DND-41 (cell line): Measurements from ENCODE around the gene TMEM134.

Experiments used
- CTCF ChIP-seq: IDR thresholded peaks from 2 replicates; pipeline ENCODE4 v1.5.1; 2012; ENCODE audit warnings: borderline replicate concordance, low read length, moderate library complexity, mild to moderate bottlenecking; ENCODE audit not compliant: poor library complexity, severe bottlenecking; ENCODE audit errors: extremely low read depth
- EZH2 ChIP-seq: IDR thresholded peaks from 3 replicates; pipeline ENCODE4 v1.6.1; 2012; ENCODE audit warnings: borderline replicate concordance, low read depth, mild to moderate bottlenecking, moderate library complexity, low read length, inconsistent platforms; ENCODE audit not compliant: severe bottlenecking

DNA sequence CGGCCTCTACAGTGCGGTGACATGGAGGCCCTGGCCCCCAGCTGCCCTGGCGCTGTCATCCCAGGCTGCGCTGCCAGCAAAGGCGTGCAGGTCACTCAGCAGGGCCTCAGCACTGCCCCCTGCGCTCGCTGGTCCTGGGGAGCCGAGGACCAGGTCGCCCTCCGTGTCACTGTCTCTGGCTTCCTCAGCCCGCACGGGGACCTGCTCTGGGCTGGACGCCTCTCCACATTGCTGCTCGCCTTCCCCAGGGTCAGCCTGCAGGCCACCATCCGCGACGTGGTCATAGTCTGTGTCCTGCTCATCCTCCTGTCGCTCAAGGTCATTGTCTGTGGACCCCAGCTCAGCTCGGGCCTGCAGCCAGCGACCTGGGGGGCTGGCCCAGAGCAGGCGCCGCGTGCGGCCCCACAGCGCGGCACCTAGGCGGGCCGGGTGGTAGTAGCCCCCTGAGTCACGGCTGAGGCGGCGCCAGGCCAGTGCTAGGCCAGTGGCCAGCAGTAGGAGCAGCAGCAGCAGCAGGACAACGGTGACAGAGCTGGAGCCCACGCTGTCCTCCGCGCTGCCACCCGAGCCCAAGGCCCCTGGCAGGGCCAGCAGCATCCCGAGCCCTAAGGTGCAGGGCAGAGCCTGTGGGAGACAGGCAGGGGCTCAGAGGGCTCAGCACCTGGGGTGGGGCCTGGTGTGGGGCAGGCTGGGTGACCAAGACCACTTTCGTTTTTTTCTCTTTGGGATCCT is 33.2 kb downstream of the TMEM134 start:
- TF ChIP-seq CTCF (no peak), EZH2 (no peak)
